NCI-H446 (cell line): Measurements from ENCODE around the gene ABCA8.
A peak's percentile ranks its signal among the peaks of the same experiment; 100 is the strongest.
"Not testable (repeated sequence)": the region's sequence is repeated elsewhere in the genome, so short reads cannot be mapped to it uniquely, and the experiment has no call there.

Source experiments
- DNase-seq, 2 experiments: peaks; one replicate each; lab custom pipeline; 2025; lab: John Stamatoyannopoulos, UW

ABCA8 gene

GRCh38 chr17:68955181-68955841 is at the start of gene ABCA8:
TSS of gene ABCA8 (minus strand) at chr17:68955392. CDS start at chr17:68942034, 13,358 bp downstream.
- DNase-seq: peak in 1 of 2 experiments; percentile 23

- DNase-seq: not testable (repeated sequence)
Observed at GRCh38 chr17:69004759-69005158, 49.6 kb upstream of the ABCA8 start.

- DNase-seq: not testable (repeated sequence)
Observed at GRCh38 chr17:68999743-69000142, 44.6 kb upstream of the ABCA8 start.

GRCh38 chr17:68993112-68993511 is 37.9 kb upstream of the ABCA8 start:
- DNase-seq: no peak

- no peak for DNase-seq
Observed at GRCh38 chr17:68987966-68988365, 32.8 kb upstream of the ABCA8 start.

- DNase-seq: no peak
Observed at GRCh38 chr17:68981288-68981687, 26.1 kb upstream of the ABCA8 start.

- DNase-seq: no peak
Observed at GRCh38 chr17:68973098-68973846, 18.1 kb upstream of the ABCA8 start.

- DNase-seq: peak; percentile 1 to 38
Observed at GRCh38 chr17:68972119-68972704, 17.0 kb upstream of the ABCA8 start.

- DNase-seq: no peak
Observed at GRCh38 chr17:68969101-68969500, 13.9 kb upstream of the ABCA8 start.

- DNase-seq: no peak
Observed at GRCh38 chr17:68963958-68964357, 8.8 kb upstream of the ABCA8 start.

- peak; percentile 57 to 80 for DNase-seq
Observed at GRCh38 chr17:68961214-68961882, 6.2 kb upstream of the ABCA8 start.

- DNase-seq: not testable (repeated sequence)
Observed at GRCh38 chr17:68959117-68959516, 3.9 kb upstream of the ABCA8 start.

- no peak for DNase-seq
Observed at GRCh38 chr17:68957944-68958343, 2.8 kb upstream of the ABCA8 start.

- no peak for DNase-seq
Observed at GRCh38 chr17:68954146-68954896, 871 bp downstream of the ABCA8 start.

- DNase-seq: no peak
Observed at GRCh38 chr17:68953340-68953997, 1.7 kb downstream of the ABCA8 start.

GRCh38 chr17:68950725-68951124 is 4.5 kb downstream of the ABCA8 start:
- no peak for DNase-seq

GRCh38 chr17:68947868-68948267 is 7.3 kb downstream of the ABCA8 start:
- DNase-seq: not testable (repeated sequence)

GRCh38 chr17:68944435-68945035 is 10.7 kb downstream of the ABCA8 start:
- no peak for DNase-seq

- not testable (repeated sequence) for DNase-seq
Observed at GRCh38 chr17:68943812-68944182, 11.4 kb downstream of the ABCA8 start.

- no peak for DNase-seq
Observed at GRCh38 chr17:68943123-68943811, 11.9 kb downstream of the ABCA8 start.
